H9 (cell line): ENCODE measurements around the gene DAPK1. TPM values are rescaled to one million over a fixed set of nuclear protein-coding genes. Genes with fewer than 3 reads are reported as not detected.
A peak's percentile ranks its signal among the peaks of the same experiment; 100 is the strongest.

Experiments used
- DNase-seq: peaks from one replicate; pipeline ENCODE4 v3.0.0-alpha.2; 2017
- H2AFZ ChIP-seq: one replicate; pipeline ENCODE4 v1.6.1; 2013; ENCODE audit warnings: mild to moderate bottlenecking, low read length, control low read depth, moderate library complexity
- H2AK5ac ChIP-seq: 2 replicates; pipeline ENCODE4 v1.6.1; 2013; ENCODE audit warnings: low read length, control low read depth, mixed read lengths; ENCODE audit not compliant: insufficient read length
- H2BK120ac ChIP-seq: one replicate; pipeline ENCODE4 v1.6.1; 2013; ENCODE audit warnings: low read depth, mild to moderate bottlenecking, low read length, control low read depth, inconsistent platforms; ENCODE audit not compliant: poor library complexity, severe bottlenecking
- H2BK12ac ChIP-seq: 2 replicates; pipeline ENCODE4 v1.6.1; 2013; ENCODE audit warnings: low read length, control low read depth, mixed read lengths, low read depth; ENCODE audit not compliant: insufficient read length
- H2BK15ac ChIP-seq: 2 replicates; pipeline ENCODE4 v1.6.1; 2013; ENCODE audit warnings: low read depth, low read length, control low read depth
- H2BK20ac ChIP-seq: one replicate; pipeline ENCODE4 v1.6.1; 2013; ENCODE audit warnings: low read depth, mild to moderate bottlenecking, low read length, control low read depth, inconsistent platforms; ENCODE audit not compliant: poor library complexity, severe bottlenecking
- H2BK5ac ChIP-seq: 2 replicates; pipeline ENCODE4 v1.6.1; 2013; ENCODE audit warnings: low read length, control low read depth, mixed read lengths; ENCODE audit not compliant: insufficient read length
- H3K14ac ChIP-seq: 2 replicates; pipeline ENCODE4 v1.6.1; 2013; ENCODE audit warnings: low read length, control low read depth; ENCODE audit not compliant: insufficient read depth
- H3K18ac ChIP-seq: 2 replicates; pipeline ENCODE4 v1.6.1; 2013; ENCODE audit warnings: low read depth, mild to moderate bottlenecking, mixed read lengths, low read length, control low read depth; ENCODE audit not compliant: insufficient read length
- H3K23ac ChIP-seq: 2 replicates; pipeline ENCODE4 v1.6.1; 2013; ENCODE audit warnings: low read length, control low read depth, mixed read lengths, low read depth; ENCODE audit not compliant: insufficient read length
- H3K23me2 ChIP-seq: 2 replicates; pipeline ENCODE4 v1.6.1; 2013; ENCODE audit warnings: low read depth, mild to moderate bottlenecking, mixed read lengths, low read length, control low read depth; ENCODE audit not compliant: insufficient read length, poor library complexity, severe bottlenecking
- H3K27ac ChIP-seq: 2 replicates; pipeline ENCODE4 v1.5.1; 2013; ENCODE audit warnings: low read length, control low read depth, mixed read lengths, low read depth; ENCODE audit not compliant: insufficient read length
- H3K27me3 ChIP-seq: 2 replicates; pipeline ENCODE4 v1.6.1; 2013; ENCODE audit warnings: low read length, control low read depth, inconsistent platforms; ENCODE audit not compliant: insufficient read depth
- H3K4ac ChIP-seq: 2 replicates; pipeline ENCODE4 v1.6.1; 2013; ENCODE audit warnings: low read depth, mild to moderate bottlenecking, control low read depth, inconsistent platforms, low read length, moderate library complexity
- H3K4me1 ChIP-seq: 2 replicates; pipeline ENCODE4 v1.6.1; 2013; ENCODE audit warnings: low read length, control low read depth, inconsistent platforms; ENCODE audit not compliant: insufficient read depth
- H3K4me2 ChIP-seq: 2 replicates; pipeline ENCODE4 v1.6.1; 2013; ENCODE audit warnings: low read length, control low read depth, mixed read lengths; ENCODE audit not compliant: insufficient read length, insufficient read depth
- H3K56ac ChIP-seq: 2 replicates; pipeline ENCODE4 v1.6.1; 2013; ENCODE audit warnings: low read depth, mild to moderate bottlenecking, mixed read lengths, low read length, control low read depth; ENCODE audit not compliant: insufficient read length
- H3K79me1 ChIP-seq: 2 replicates; pipeline ENCODE4 v1.6.1; 2013; ENCODE audit warnings: low read depth, mild to moderate bottlenecking, moderate library complexity, low read length, control low read depth, inconsistent platforms; ENCODE audit not compliant: insufficient read depth, poor library complexity, severe bottlenecking
- H3K79me2 ChIP-seq: 2 replicates; pipeline ENCODE4 v1.6.1; 2013; ENCODE audit warnings: low read length, control low read depth, inconsistent platforms; ENCODE audit not compliant: insufficient read depth
- H3K9ac ChIP-seq: 2 replicates; pipeline ENCODE4 v1.6.1; 2013; ENCODE audit warnings: low read length, control low read depth, mixed read lengths; ENCODE audit not compliant: insufficient read length; ENCODE audit errors: extremely low read depth
- H3K9me3 ChIP-seq: one replicate; pipeline ENCODE4 v1.6.1; 2013; ENCODE audit warnings: low read depth, low read length, inconsistent platforms; ENCODE audit not compliant: control insufficient read depth
- H3T11ph ChIP-seq: one replicate; pipeline ENCODE4 v1.6.1; 2013; ENCODE audit warnings: mild to moderate bottlenecking, low read length, control low read depth, inconsistent platforms
- H4K20me1 ChIP-seq: one replicate; pipeline ENCODE4 v1.6.1; 2013; ENCODE audit not compliant: control insufficient read depth, insufficient read length, insufficient read depth
- H4K5ac ChIP-seq: 2 replicates; pipeline ENCODE4 v1.6.1; 2013; ENCODE audit warnings: low read depth, mild to moderate bottlenecking, mixed read lengths, low read length, control low read depth; ENCODE audit not compliant: insufficient read length
- H4K8ac ChIP-seq: replicated peaks from 2 replicates; pipeline ENCODE4 v1.6.1; 2013; ENCODE audit warnings: low read length, control low read depth, mixed read lengths, low read depth; ENCODE audit not compliant: insufficient read length
- H4K91ac ChIP-seq: 2 replicates; pipeline ENCODE4 v1.6.1; 2013; ENCODE audit warnings: low read depth, mild to moderate bottlenecking, moderate library complexity, mixed read lengths, low read length, control low read depth; ENCODE audit not compliant: insufficient read length
- H3K27ac Mint-ChIP-seq, 3 experiments: 2 replicates in 2 of 3; 3 replicates in 1 of 3; pipeline ENCODE4 v1.8.0; 2020 to 2021; ENCODE audit warnings: mixed read lengths in 3 of 3, mild to moderate bottlenecking in 1 of 3, moderate library complexity in 1 of 3
- H3K27me3 Mint-ChIP-seq: 2 replicates; pipeline ENCODE4 v1.8.0; 2021; ENCODE audit warnings: low read depth, mild to moderate bottlenecking, moderate library complexity, mixed read lengths
- H3K36me3 Mint-ChIP-seq, 3 experiments: 2 replicates in 2 of 3; 3 replicates in 1 of 3; pipeline ENCODE4 v1.8.0; 2020 to 2021; ENCODE audit warnings: low read depth in 3 of 3, mixed read lengths in 3 of 3; ENCODE audit not compliant: insufficient read depth in 1 of 3
- H3K4me1 Mint-ChIP-seq, 2 experiments: 2 replicates each; pipeline ENCODE4 v1.8.0; 2020; ENCODE audit warnings: mixed read lengths in 2 of 2
- H3K4me3 Mint-ChIP-seq, 2 experiments: 2 replicates in 1 of 2; 3 replicates in 1 of 2; pipeline ENCODE4 v1.8.0; 2020 to 2021; ENCODE audit warnings: mild to moderate bottlenecking in 2 of 2, mixed read lengths in 2 of 2, moderate library complexity in 1 of 2
- H3K9me3 Mint-ChIP-seq, 2 experiments: 2 replicates in 1 of 2; 3 replicates in 1 of 2; pipeline ENCODE4 v1.8.0; 2020; ENCODE audit warnings: mild to moderate bottlenecking in 2 of 2, mixed read lengths in 2 of 2, moderate library complexity in 1 of 2
- WGBS: extraction: QIAGEN DNeasy Blood & Tissue Kit; methylation state at CpG from one replicate; pipeline ENCODE4 v1.1.7; 2013; ENCODE audit warnings: missing lambda C conversion rate, low lambda C conversion rate, mixed read lengths; ENCODE audit not compliant: insufficient read length; ENCODE audit errors: extremely low coverage; 5-methylcytosine and 5-hydroxymethylcytosine counted together
- total RNA-seq: library from RNA; stranded (reverse); gene quantifications from 2 replicates; pipeline ENCODE4 v1.2.1, GENCODE V29; 2021
- TF ChIP-seq, protein P1 (sequence below): fragments of 200-600 bp; sonication (generic); conservative IDR thresholded peaks from 3 replicates; pipeline ENCODE4 v1.8.0; 2021; ENCODE audit warnings: antibody characterized with exemption, mild to moderate bottlenecking

Gene DAPK1
- total RNA-seq, 1 experiment from 2014 or later = 79.4 TPM

DNA sequence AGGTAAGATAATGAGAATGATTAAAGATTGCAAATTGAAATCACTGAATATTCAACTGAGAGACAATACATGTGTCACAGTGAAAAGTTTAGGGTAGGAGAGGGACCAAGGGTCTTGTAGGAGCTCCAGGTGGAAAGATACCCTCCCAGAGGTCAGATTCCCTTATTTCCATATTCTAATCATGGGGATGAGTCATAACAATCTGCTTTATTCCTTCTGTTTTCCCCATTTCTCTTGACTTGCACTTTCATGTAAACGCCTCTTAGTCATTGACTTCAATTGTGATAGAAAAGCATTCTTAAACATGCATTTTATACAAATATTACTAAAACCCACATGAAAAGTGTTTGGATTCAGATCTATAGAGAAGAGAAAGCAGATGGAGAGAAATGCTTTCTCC lies 147.0 kb downstream of the DAPK1 start:
- peaks cover 53 to 73% (median 70%) of the 10 kb centered on the region in 3 experiments for H3K36me3 Mint-ChIP-seq
- Histone ChIP-seq H2AFZ (no peak overlapping the region), H3K4me1 (peaks cover 6% of the 10 kb centered on the region; the same call in 1 of the 2 replicates), H2BK120ac (no peak overlapping the region), H2BK12ac (no peak overlapping the region), H2BK15ac (no peak overlapping the region), H3K9me3 (no peaks in the 10 kb centered on the region), H3K79me1 (no peaks in the 10 kb centered on the region), H2BK5ac (no peak overlapping the region), H3K4ac (no peak overlapping the region), H3K79me2 (no peaks in the 10 kb centered on the region), H3K9ac (no peak overlapping the region), H3T11ph (no peak overlapping the region), H3K23me2 (no peaks in the 10 kb centered on the region), H2AK5ac (no peak overlapping the region), H4K5ac (no peak overlapping the region), H3K27me3 (no peaks in the 10 kb centered on the region), H4K91ac (no peak overlapping the region), H4K20me1 (no peaks in the 10 kb centered on the region), H3K27ac (peak overlapping the region; percentile 20), H3K23ac (no peak overlapping the region), H4K8ac (no peak overlapping the region), H3K56ac (no peak overlapping the region), H3K4me2 (no peak overlapping the region), H3K14ac (no peak overlapping the region), H2BK20ac (no peak overlapping the region), H3K18ac (no peak overlapping the region)
- H3K27ac Mint-ChIP-seq = peak overlapping the region in 2 of 3 experiments; percentile 46 to 88; a peak in 6 of 7 replicates
- H3K9me3 Mint-ChIP-seq = no peaks in the 10 kb centered on the region
- no peaks in the 10 kb centered on the region for H3K27me3 Mint-ChIP-seq
- no peak for DNase-seq
- H3K4me3 Mint-ChIP-seq = no peak overlapping the region
- TF ChIP-seq, protein P1, sequence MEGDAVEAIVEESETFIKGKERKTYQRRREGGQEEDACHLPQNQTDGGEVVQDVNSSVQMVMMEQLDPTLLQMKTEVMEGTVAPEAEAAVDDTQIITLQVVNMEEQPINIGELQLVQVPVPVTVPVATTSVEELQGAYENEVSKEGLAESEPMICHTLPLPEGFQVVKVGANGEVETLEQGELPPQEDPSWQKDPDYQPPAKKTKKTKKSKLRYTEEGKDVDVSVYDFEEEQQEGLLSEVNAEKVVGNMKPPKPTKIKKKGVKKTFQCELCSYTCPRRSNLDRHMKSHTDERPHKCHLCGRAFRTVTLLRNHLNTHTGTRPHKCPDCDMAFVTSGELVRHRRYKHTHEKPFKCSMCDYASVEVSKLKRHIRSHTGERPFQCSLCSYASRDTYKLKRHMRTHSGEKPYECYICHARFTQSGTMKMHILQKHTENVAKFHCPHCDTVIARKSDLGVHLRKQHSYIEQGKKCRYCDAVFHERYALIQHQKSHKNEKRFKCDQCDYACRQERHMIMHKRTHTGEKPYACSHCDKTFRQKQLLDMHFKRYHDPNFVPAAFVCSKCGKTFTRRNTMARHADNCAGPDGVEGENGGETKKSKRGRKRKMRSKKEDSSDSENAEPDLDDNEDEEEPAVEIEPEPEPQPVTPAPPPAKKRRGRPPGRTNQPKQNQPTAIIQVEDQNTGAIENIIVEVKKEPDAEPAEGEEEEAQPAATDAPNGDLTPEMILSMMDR = no peak
- peaks cover 15 to 19% of the 10 kb centered on the region in 2 experiments for H3K4me1 Mint-ChIP-seq
- WGBS = no CpG with 5 or more reads among the region's 1 CpG
